DOHH2 (cell line): Measurements from ENCODE around the gene TMEM231.

Experiments used
- H3F3A ChIP-seq: fragments of 200-600 bp; sonication (generic), shearing (Covaris generic); 2 replicates; pipeline ENCODE4 v1.6.0; 2016; ENCODE audit warnings: antibody characterized with exemption, mild to moderate bottlenecking; ENCODE audit not compliant: control insufficient read depth, insufficient read depth
- H3K27ac ChIP-seq: fragments of 200-600 bp; sonication (generic); 2 replicates; pipeline ENCODE4 v1.5.1; 2014; ENCODE audit warnings: low read depth, mild to moderate bottlenecking, low read length, moderate library complexity
- H3K27me3 ChIP-seq: fragments of 200-600 bp; sonication (generic); 2 replicates; pipeline ENCODE4 v1.6.1; 2014; ENCODE audit warnings: mild to moderate bottlenecking, low read length, mixed read lengths; ENCODE audit not compliant: control insufficient read depth
- H3K36me3 ChIP-seq: fragments of 200-600 bp; sonication (generic); 2 replicates; pipeline ENCODE4 v1.6.1; 2014; ENCODE audit warnings: mild to moderate bottlenecking, low read length, moderate library complexity, mixed read lengths; ENCODE audit not compliant: control insufficient read depth
- H3K4me1 ChIP-seq: fragments of 200-600 bp; sonication (generic); 2 replicates; pipeline ENCODE4 v1.6.1; 2014; ENCODE audit warnings: mild to moderate bottlenecking, low read length, mixed read lengths; ENCODE audit not compliant: control insufficient read depth
- H3K4me2 ChIP-seq: fragments of 200-600 bp; sonication (generic); 2 replicates; pipeline ENCODE4 v1.6.0; 2014; ENCODE audit warnings: mild to moderate bottlenecking, low read length, moderate library complexity
- H3K4me3 ChIP-seq: fragments of 200-600 bp; sonication (generic); 2 replicates; pipeline ENCODE4 v1.5.1; 2014; ENCODE audit warnings: mild to moderate bottlenecking, low read length, mixed read lengths
- H3K79me2 ChIP-seq: fragments of 200-600 bp; sonication (generic); 2 replicates; pipeline ENCODE4 v1.6.1; 2014; ENCODE audit warnings: mild to moderate bottlenecking, low read length, mixed read lengths; ENCODE audit not compliant: control insufficient read depth
- H3K9me2 ChIP-seq: fragments of 200-600 bp; sonication (generic); replicated peaks from 2 replicates; pipeline ENCODE4 v1.6.1; 2014; ENCODE audit warnings: mild to moderate bottlenecking, low read length, mixed read lengths; ENCODE audit not compliant: control insufficient read depth
- H3K9me3 ChIP-seq: fragments of 200-600 bp; sonication (generic); 2 replicates; pipeline ENCODE4 v1.6.1; 2014; ENCODE audit warnings: antibody characterized with exemption, low read length, mixed read lengths; ENCODE audit not compliant: control insufficient read depth, insufficient read depth
- H4K20me1 ChIP-seq: fragments of 200-600 bp; sonication (generic); 2 replicates; pipeline ENCODE4 v1.6.0; 2014; ENCODE audit warnings: low read depth, mild to moderate bottlenecking, antibody characterized with exemption, low read length, moderate library complexity; ENCODE audit not compliant: control insufficient read depth, insufficient read depth
- EZH2phosphoT487 ChIP-seq: fragments of 200-600 bp; sonication (generic); IDR thresholded peaks from 2 replicates; pipeline ENCODE4 v1.6.1; 2017; ENCODE audit warnings: borderline replicate concordance, mild to moderate bottlenecking, antibody characterized with exemption, low read length, moderate library complexity, mixed read lengths
- TF ChIP-seq, protein P1 (sequence below): fragments of 200-600 bp; sonication (generic); IDR thresholded peaks from one replicate; pipeline ENCODE4 v1.5.1; 2014; ENCODE audit warnings: antibody characterized with exemption, mild to moderate bottlenecking, low read depth, low read length; ENCODE audit not compliant: poor library complexity, severe bottlenecking

The TMEM231 gene

DNA sequence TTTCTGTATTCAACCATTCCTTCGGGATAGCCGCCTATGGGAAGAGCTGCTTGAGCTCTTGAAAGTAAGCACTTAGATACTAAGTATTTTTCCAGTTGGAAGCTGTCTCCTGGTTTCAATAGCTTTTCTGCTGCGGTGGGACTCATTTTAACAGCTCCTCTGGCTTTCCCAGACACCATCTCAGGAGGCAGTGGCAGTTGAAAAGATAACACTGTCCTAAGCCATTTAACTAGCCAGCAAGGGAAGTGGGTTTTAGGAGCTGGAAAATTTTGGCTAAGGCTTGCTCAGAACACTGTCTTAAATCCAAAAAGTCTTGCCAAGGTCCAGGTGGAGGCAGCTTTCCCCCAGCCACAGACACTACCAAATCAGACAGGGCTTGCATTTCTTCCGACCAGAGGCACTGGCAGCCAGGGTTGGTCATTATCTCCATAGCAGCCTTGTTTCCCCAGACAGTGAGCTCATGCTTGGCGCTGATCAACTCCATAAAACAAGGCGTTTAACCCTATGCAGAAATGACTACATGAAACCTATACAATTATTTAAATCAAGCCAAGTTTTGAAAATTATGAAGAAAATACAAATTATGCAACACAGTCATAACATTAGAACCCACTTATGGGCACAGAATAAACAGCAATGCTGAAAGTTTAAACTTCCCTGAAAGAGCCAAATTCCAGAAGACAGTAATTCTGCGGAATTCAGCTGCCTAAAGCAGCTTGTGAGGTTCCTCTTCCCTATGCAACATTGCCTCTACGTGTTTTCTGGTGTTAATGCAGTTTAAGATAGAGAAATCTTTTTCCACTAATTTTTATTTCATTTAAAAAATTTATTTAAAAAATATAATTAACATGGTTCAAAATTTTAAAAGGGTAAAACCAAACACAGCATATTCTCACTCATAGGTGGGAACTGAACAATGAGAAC is 35.1 kb upstream of the TMEM231 start:
- Histone ChIP-seq H3F3A (0 out of 2 replicates have a peak, but pooled peaks cover 3% of the 10 kb centered on the region), H3K9me2 (no peaks in the 10 kb centered on the region), H3K27me3 (no peaks in the 10 kb centered on the region), H4K20me1 (0 out of 2 replicates have a peak, but pooled peaks cover 3% of the 10 kb centered on the region), H3K27ac (no peak overlapping the region), H3K4me3 (no peak overlapping the region), H3K36me3 (peaks cover 8% of the 10 kb centered on the region; the same call in 1 of the 2 replicates), H3K4me1 (peaks cover 16% of the 10 kb centered on the region), H3K79me2 (no peaks in the 10 kb centered on the region), H3K4me2 (no peak overlapping the region), H3K9me3 (no peaks in the 10 kb centered on the region)
- TF ChIP-seq, protein P1, sequence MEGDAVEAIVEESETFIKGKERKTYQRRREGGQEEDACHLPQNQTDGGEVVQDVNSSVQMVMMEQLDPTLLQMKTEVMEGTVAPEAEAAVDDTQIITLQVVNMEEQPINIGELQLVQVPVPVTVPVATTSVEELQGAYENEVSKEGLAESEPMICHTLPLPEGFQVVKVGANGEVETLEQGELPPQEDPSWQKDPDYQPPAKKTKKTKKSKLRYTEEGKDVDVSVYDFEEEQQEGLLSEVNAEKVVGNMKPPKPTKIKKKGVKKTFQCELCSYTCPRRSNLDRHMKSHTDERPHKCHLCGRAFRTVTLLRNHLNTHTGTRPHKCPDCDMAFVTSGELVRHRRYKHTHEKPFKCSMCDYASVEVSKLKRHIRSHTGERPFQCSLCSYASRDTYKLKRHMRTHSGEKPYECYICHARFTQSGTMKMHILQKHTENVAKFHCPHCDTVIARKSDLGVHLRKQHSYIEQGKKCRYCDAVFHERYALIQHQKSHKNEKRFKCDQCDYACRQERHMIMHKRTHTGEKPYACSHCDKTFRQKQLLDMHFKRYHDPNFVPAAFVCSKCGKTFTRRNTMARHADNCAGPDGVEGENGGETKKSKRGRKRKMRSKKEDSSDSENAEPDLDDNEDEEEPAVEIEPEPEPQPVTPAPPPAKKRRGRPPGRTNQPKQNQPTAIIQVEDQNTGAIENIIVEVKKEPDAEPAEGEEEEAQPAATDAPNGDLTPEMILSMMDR, result no peak
- TF ChIP-seq EZH2phosphoT487, result no peak

DNA sequence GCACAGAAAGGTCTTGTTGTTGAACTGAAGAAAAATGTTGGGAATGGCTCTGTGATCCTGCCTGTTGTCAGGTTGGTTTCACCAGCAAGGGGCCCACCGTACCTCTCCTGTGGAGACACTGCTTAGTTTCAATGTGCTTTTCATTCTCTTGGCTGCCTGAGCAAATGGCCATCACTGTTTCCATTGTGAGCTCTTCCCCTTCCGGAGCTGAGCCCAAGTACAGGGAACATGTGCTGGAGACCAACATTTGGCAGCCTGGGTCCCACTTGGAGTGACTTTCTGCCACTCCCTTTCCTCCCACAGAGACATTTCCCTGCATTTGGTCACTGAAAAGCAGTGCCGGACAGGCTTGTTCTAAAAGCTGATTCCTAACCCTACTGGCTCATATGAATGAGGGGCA is 33.3 kb upstream of the TMEM231 start:
- Histone ChIP-seq H3K27me3 (no peaks in the 10 kb centered on the region), H3K79me2 (no peaks in the 10 kb centered on the region), H3K4me3 (no peak overlapping the region), H3K27ac (no peak overlapping the region), H3K9me3 (no peaks in the 10 kb centered on the region), H3K4me2 (no peak overlapping the region), H3K36me3 (peaks cover 5% of the 10 kb centered on the region; the same call in 1 of the 2 replicates), H3F3A (0 out of 2 replicates have a peak, but pooled peaks cover 3% of the 10 kb centered on the region), H3K4me1 (peaks cover 8% of the 10 kb centered on the region), H3K9me2 (no peaks in the 10 kb centered on the region), H4K20me1 (0 out of 2 replicates have a peak, but pooled peaks cover 2% of the 10 kb centered on the region)
- TF ChIP-seq EZH2phosphoT487, result no peak
- TF ChIP-seq, protein P1, result no peak

DNA sequence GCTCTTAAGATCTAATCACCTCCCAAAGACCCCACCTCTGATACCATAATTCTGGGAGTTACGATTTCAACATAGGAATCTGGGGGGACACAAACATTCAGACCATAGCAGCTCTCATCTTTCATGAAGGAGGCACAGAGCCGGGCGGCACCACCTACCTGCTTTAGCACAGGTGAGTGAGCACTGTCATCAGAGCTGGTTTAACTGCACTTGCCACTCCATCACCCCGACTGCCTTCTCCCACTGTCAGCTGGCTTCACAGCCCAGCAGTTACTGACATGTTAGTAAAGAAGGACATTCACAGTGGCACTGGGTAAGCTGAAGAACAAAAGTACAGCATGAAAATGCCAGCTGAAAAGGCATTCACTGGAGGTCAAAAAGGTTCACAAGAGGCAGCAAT is 32.7 kb upstream of the TMEM231 start:
- Histone ChIP-seq H3F3A (0 out of 2 replicates have a peak, but pooled peaks cover 3% of the 10 kb centered on the region), H3K4me3 (no peak overlapping the region), H3K27me3 (no peaks in the 10 kb centered on the region), H3K4me2 (no peak overlapping the region), H3K79me2 (no peaks in the 10 kb centered on the region), H3K9me3 (no peaks in the 10 kb centered on the region), H3K27ac (no peak overlapping the region), H4K20me1 (no peaks in the 10 kb centered on the region), H3K36me3 (no peaks in the 10 kb centered on the region), H3K9me2 (no peaks in the 10 kb centered on the region), H3K4me1 (peaks cover 10% of the 10 kb centered on the region)
- TF ChIP-seq EZH2phosphoT487, result no peak
- TF ChIP-seq, protein P1, result no peak
